ENCODE results near the gene ALLC.

ALLC gene

DNA sequence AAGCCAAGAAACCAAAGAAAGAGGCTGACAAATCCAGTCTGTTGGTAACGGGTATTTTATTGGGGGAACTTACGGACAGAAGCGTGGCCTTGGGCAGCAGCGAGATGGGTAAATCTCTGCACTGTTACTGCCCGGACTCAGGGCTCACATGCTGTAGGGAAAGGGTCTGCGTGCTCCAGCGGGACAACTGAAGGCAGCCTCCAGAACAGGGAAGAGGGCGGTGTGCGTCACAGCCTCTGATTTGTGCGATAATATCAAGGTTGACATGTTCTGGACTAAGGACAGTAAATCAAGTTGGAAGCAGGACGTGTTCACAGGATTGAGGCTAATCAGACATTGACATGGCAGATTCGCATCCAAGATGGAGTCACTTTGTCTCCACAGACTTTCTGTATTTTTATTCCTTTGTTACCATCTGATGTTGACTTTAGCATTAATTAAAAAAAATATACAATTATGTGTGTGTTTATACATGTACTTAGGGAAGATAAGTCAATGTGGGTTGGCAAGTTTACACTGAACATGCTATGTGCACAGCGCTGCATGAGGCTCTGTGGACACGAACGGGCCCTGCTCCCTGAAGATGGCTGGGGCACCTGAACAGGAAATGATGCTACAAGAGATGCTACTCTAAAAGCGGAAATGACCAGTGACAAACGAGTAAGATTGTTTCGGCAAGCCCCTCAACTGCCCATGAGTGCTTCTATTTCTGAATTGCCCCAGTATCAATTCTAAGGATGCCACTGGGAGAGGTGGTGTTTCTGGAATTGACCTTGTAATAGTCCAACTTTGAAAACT, 22.7 kb downstream of the ALLC start:
- DNase-seq = no peak

- no peak for DNase-seq
These were observed 23.6 kb downstream of the ALLC start for GRCh38 chr2:3681625-3682024.

GRCh38 chr2:3682811-3683210, 24.8 kb downstream of the ALLC start:
- DNase-seq = no peak

DNA sequence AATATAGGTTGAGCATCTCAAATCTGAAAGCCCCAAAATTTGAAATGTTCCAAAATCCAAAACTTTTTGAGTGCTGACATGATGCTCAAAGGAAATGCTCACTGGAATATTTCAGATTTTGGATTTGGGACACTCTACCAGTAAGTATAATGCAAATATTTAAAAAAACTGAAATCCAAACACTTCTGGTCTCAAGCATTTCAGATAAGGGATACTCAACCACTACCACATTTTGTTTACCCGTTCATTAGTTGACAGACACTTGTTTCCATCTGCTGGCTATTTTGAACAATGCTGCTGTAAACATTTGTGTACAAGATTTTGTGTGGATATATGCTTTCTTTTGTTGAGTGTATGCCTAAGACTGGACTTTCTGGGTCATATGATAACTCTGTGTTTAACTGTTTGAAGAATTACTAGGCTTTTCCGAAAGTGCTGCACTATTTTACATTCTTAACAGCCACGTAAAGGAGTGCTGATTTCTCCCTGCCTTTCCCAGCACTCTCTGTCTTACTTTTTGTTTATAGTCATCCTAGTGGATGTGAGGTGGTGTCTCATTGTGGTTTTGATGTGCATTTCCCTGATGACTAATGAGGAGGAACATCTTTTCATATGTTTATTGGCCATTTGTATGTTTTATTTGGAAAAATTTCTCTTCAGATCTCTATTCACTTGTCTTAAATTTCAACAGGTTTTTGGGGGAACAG, 25.9 kb downstream of the ALLC start:
- no peak for DNase-seq

GRCh38 chr2:3689998-3690748, 32.2 kb downstream of the ALLC start:
- no peak for DNase-seq

DNA sequence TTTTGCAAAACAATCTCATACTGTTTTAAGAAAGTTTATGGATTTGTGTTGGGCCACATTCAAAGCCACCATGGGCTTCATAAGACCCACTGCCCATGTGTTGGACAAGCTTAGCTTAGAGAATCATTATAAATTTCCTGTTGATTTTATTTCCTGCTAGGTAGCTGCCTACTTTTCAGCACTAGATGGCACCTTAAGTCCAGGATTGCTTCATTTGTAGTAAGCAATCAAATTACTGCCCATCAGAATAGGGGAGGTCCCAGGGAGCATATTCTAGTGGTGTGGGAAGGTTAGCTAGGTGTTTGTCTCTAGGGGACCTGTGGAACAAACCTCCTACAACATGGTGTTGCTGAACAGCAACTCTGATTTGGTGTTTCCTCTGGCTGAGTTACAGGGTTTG, 34.4 kb downstream of the ALLC start:
- DNase-seq = no peak

DNA sequence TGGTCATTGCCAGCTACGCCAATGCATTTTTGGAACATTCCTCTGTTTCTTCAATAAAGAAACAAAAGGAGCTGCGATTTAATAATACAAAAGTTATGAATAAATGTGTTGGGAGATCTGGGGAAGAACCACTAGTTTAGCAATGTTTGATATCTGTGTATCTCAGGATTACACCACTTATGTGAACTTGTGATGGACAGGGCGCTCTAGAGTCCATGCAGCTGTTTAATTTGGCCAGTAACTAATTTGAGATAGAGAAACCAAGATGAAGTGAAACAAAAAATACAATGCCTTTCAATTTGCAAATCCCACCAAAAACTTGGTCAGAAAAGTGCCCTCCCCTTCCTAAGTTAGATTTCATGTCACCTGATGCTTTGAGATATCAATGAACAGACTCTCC, 38.5 kb downstream of the ALLC start:
- DNase-seq = no peak

DNA sequence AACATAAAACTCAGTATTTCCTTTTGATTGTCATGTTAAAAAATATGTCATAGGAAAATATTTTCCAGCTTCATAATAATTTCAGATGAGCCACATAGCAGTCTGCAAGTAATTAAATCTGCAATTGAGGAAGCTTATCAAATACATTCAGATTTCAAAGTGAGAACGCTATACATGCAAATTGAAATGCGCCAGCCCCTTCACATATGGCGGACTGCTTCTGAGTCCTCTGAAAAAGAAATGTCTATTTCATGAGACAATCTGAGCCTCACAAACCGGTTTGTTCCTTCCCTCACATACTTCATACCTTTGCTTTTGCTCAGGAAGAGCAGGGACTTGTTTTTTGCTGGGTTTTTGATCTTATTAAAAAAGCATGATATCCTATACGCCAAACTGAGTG, 43.1 kb downstream of the ALLC start:
- no peak for DNase-seq

DNA sequence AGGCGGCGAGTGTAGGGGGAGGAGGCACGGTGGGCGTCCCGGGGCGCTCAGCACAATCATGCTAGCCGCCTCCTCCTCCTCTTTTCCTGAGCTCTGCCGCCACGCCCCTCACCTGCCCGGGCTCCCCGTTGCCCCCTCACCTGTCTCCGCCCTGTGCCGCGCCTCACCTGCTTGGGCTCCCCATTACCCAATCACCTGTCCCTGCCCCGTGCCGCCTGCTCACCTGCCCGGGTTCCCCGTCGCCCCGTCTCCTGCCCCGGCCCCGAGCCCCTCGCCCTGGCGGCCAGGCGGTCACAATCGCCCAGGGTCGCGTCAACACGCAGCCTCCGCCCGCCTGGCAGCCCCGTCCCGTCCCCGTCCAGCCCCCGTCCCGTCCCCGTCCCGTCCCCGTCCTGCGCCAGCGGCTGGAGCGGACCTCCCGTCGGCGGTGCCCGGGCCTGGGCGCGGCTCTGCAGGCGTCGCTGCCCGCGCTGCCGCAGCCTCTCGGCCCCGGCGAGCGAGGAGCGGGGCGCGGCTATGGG, 45.3 kb downstream of the ALLC start, which contains the start of gene DCDC2C:
DCDC2C (plus strand) TSS at position 340 of the 521 bp plus-strand sequence; CDS start at position 517, 177 bp downstream.
- no peak for DNase-seq

GRCh38 chr2:3703757-3704355, 45.9 kb downstream of the ALLC start:
- DNase-seq = no peak

GRCh38 chr2:3704692-3705091, 46.7 kb downstream of the ALLC start:
- DNase-seq = no peak

DNA sequence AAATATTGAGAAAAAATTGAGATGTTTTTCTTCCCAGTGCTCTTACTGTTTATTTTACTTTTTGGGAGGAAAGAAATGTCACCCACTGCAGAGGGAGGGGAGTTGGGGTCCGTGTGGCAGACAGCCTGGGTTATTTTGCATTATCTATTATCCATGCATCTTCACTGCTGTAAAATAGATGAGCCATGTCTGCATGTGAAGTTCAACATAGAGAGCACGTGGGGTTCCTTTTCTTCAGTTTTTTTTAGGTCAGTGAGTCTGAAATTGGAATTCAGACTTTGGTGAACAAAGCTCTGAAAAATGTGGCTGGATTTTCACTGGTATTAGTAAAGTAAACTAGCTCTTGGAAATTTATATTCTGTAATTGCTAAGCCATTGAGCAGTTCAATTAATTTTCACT, 47.8 kb downstream of the ALLC start:
- no peak for DNase-seq

DNA sequence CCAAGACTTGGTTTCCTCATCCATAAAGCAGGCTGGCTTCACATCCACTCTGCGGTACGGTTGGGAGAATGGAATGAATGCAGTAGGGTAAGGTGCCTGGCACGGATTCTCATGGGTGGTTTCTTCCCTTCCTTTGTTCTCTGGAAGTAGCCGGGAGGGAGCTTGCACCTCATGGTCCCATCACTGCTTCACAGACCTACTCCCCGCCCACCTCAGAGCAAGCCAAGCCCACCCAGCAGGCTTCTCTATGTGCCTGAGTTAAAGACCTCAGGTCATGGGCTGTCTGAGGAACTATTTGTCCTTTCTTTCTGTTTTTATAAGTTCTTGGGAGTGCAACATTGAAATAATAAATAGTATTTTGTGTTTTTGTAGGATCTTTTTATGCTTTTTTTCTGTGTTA, 48.9 kb downstream of the ALLC start:
- DNase-seq = no peak

DNA sequence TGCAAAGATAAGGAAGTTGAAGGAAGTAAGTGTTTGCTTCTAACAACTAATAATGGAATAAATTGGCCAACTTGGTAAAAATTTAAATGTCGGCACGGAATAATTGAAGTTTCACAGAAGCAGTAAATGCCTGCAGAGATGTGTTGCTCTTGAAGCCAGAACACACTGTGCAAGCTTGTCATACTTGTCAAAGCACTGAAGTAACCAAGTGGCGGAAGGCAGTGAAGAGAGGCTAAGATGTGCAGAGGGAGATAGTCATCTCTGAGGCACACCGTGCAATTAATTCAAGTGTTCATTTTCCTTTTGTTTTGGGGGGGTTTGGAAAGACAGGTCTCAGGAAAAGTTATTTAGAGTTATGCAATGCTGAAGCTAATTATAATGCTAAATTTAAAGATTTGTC, 50.6 kb downstream of the ALLC start:
- DNase-seq = no peak

DNA sequence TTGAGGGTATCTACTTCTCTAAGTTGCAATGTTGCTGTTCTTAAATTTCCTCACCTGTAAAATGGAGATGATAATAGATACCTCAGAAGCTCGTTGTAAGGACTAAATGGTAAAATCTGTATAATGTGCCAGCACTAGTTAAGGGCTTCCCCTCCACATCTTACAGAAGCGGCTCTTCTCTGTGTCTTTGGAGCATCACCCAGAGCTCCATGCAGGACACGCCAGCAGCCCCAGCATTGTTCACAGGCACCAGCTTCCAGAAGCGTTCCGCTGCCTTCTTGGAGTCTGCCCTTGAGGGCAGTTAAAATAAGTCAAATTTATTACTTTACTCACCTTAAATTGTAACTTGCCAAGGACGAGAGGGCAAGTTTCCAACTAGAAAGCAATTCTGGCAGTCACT, 51.2 kb downstream of the ALLC start:
- no peak for DNase-seq

GRCh38 chr2:3712424-3712823, 54.4 kb downstream of the ALLC start:
- no peak for DNase-seq

DNA sequence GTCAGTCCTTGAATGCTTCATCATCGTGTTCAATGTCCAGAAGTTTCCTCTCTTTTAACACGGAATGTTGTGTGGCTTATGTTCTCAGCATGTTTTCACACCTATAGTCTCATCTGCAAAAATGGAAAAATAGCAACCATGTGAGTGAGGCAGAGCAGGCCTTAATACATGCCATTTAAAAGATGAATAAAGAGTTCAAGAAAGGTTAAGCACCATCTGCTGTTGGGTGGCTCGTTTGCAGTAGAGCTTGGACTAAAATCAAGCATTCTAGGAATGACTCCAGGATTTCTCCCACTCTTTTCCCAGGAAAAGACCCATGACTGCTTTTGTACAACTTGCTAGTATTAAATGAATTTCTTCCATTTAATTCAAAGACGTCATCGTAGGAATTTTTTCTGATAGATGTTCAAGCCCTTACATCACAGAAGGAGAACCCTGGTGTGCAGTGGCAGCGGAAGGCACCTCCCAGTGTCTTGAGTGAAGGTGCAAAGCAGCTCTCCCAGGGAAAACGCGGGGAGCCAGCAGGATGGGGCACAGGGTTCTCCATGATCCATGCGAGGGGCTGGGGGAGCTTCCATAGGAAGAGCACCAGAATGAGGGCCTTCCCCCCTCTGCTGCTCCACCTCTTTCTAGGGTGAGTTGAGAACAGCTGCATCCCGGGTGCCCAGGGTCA, 55.0 kb downstream of the ALLC start:
- DNase-seq = no peak

- no peak for DNase-seq
These were observed 60.7 kb downstream of the ALLC start for GRCh38 chr2:3718679-3719078.

DNA sequence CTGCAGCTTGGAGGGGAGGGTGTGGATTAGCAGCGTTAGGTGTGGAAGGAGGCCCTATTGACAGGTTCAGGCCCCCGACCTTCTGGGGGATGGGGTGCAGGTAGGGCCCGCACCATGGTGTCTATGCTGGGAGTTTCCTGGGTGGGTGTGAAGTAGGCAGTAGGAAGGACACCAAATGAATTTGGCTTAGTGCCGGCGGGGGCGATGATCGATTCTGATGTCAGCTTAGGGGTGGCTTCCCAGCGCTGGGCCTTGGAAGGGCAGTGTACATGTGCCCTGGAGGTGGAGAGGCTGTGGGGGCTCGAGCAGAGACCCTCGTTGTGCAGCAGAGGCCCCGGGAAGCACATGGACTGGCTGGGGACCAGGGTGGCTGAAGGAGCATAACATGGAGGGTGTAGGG, 67.0 kb downstream of the ALLC start:
- DNase-seq = no peak

DNA sequence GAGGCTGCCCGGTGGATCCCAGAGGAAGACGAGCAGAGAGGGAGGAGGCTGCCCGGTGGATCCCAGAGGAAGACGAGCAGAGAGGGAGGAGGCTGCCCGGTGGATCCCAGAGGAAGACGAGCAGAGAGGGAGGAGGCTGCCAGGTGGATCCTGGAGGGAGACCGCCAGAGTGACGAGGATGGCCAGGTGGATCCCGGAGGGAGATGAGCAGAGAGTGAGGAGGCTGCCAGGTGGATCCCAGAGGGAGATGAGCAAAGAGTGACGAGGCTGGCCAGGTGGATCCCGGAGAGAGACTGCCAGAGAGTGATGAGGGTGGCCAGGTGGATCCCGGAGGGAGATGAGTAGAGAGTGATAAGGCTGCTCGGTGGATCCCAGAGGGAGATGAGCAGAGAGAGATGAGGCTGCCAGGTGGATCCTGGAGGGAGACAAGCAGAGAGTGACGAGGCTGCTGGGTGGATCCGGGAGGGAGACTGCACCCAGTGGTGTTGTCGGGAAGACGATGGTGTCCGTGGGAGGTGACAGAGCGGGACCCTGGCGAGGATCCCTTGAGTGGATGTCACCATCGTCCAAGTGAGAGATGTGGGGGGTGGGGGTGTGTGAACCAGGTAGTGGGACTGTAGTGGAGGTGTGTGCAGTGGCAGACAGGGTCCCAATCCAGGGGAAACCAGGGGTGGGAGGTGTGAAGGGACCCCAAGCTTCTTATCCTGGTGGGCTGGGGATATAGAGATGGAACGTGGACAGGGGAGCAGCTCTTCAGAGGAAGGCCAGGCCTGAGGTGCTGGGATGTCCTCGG, 67.7 kb downstream of the ALLC start:
- no peak for DNase-seq

- no peak for DNase-seq
These were observed 68.5 kb downstream of the ALLC start for GRCh38 chr2:3726511-3726910.
